GM21737 (cell line): ENCODE measurements around the gene PACS1.
"Not testable (repeated sequence)": the region's sequence is repeated elsewhere in the genome, so short reads cannot be mapped to it uniquely, and the experiment has no call there.

Source experiments
- ATAC-seq: cut with Tn5 transposase; IDR thresholded peaks from one replicate; pipeline ENCODE4 v1.9.1; 2021; ENCODE audit warnings: mild to moderate bottlenecking, moderate library complexity; ENCODE audit not compliant: unreplicated experiment

The PACS1 gene

DNA sequence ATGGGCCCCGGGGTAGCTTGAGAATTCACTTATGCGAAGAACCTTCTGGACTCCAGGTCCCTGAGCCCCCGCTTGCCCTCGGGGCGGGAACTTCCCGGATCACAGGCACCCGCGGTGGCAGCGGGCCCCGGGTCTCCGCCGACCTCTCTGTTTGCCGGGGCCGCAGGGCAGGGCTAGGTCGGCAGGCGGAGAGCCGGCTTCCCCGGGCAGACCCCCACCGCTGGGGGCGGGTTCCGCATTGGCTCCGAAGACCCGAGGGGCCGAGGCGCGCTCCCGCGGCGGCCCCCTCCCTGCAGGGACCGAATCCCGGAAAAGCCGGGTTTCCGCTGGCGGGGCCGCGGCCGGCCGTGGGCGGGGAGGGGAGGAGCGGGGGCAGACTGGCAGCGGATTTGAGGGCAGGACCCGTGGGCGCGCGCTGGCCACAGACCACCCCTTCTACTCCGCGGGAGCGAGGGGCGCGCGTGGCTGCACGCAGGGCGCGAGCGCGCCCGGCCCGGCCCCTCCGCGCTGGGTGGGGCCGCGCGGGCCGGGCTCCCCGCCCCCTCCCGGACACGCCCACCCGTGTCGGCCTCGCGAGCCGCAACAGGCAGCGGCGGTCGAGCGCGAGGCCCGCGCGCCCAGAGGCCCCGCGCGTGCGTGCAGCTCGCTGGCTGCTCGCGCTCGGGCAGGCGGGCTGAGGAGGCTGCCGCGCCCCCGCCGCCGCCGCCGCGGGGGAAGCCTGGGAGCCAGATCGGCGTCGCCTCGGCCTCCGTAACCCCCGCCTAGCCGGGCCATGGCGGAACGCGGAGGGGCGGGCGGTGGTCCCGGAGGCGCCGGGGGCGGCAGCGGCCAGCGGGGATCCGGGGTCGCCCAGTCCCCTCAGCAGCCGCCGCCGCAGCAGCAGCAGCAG, at the start of gene PACS1:
Gene PACS1 (plus strand): TSS at position 558 of the 889 bp plus-strand sequence. CDS start 215 bp downstream, at position 773.
- peak; percentile 47 for ATAC-seq

- ATAC-seq: no peak
Observed at GRCh38 chr11:66020618-66021357, 49.3 kb upstream of the PACS1 start.

DNA sequence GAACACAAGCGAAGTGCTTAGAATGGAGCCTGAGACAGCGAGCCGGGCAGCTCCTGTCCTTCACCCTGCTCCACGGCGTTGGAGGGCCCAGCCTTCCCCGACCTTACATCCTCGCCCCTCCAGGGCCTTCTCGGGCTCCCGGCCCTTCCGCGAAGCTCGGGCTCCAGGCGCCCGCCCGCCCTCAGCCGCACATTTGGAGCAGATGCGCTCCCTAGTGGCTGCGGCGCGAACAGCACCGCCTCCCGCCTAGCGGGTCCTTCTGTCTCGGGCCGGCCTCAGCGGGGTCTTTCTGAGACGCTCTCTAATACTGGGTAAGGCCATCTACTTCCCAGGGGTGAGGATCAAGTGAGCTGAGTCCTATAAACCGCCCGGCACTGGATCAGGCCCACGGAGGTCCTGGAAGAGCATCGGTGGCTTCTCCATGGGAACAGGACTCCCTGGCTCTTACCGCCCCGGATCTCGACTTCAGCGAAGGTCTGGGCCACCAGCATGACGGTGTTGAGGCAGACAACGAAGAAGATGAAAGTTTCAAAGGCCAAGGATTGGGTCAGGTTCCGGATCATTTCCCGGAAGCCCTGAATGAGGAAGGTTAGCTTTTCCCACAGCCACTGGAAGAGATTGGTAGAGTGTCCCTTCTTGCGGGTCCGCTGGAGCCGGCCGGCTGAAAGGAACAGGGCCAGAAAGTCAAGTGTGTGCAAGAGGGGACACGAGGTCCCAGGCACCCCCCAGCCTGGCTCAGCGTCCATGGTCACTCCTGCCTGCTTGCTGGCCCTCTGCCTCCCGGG, 47.5 kb upstream of the PACS1 start:
- no peak for ATAC-seq

DNA sequence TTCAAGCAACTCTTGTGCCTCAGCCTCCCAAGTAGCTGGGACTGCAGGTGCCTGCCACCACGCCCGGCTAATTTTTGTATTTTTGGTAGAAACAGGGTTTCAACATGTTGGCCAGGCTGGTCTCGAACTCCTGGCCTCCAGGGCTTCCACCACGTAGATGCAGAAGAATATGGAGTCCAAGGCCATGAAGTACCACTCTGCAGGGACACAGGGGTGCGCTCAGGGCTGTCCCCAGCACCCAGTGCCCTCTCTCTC, 47.0 kb upstream of the PACS1 start:
- not testable (repeated sequence) for ATAC-seq

DNA sequence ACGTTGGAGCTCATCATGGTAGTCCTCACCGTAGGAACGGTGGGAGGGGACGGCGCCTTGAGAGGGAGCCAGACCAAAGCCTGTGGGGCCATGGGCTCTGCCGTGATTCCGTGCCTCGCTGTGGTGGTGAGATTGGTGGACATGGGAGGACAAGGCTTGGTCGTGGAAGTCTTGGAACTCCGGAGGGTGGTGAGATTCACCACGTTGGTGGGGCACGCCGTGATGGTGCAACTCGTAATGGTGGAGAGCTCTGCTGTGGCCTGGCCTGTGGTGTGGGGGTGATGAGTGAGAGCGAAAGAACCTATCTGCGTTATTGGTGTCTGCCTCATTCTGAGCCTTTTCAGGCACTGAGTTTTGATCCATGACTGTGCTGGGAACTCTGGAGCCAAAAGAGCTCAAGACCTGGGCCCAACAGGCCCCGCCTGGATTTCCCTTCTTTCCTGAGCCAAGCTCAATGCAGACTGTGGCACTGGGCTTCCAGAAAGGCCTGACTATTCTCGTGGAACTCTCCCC, 44.0 kb upstream of the PACS1 start, which contains the start of gene CATSPER1:
Gene CATSPER1 (minus strand): TSS at position 463 of the 513 bp plus-strand sequence. CDS start 100 bp downstream, at position 363.
- ATAC-seq: no peak

DNA sequence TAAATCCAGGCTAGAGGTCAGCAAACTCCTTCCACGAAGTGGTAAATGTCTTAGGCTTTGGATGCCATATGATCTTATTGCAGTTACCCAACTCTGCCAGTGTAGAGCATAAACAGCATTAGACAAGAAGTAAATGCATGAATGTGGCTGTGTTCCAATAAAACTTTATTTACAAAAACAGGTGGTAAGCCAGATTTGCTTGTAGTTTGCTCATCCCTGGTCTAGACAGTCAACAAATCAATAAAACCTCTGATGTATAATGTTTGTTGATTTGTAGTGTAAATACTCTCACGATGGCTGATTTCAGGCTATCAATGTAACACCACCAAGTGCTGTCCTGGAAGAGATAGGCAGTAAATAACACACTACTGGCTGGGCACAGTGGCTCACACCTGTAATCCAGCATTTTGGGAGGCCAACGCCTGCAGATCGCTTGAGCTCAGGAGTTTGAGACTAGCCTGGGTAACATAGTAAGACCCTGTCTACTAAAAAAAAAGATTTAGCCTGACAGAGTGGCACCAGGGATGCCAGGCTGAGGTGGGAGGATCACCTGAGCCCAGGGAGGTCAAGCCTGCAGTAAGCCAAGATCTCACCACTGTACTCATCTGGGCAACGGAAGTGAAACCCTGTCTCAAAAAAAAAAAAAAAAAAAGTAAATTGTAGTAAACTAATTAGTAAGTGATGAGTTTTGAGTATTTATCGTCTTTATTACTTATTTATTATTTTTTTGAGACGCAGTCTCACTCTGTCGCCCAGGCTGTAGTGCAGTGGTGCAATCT, 36.9 kb upstream of the PACS1 start:
- ATAC-seq: no peak

GRCh38 chr11:66035653-66036333, 34.3 kb upstream of the PACS1 start:
- ATAC-seq: no peak

GRCh38 chr11:66036334-66036710, 33.8 kb upstream of the PACS1 start:
- ATAC-seq: no peak

GRCh38 chr11:66037327-66037726, 32.7 kb upstream of the PACS1 start:
- no peak for ATAC-seq

GRCh38 chr11:66039765-66040164, 30.3 kb upstream of the PACS1 start:
- ATAC-seq: no peak

- ATAC-seq: no peak
Observed at GRCh38 chr11:66042227-66042995, 27.7 kb upstream of the PACS1 start.

GRCh38 chr11:66042996-66043906, 26.8 kb upstream of the PACS1 start:
- ATAC-seq: no peak

DNA sequence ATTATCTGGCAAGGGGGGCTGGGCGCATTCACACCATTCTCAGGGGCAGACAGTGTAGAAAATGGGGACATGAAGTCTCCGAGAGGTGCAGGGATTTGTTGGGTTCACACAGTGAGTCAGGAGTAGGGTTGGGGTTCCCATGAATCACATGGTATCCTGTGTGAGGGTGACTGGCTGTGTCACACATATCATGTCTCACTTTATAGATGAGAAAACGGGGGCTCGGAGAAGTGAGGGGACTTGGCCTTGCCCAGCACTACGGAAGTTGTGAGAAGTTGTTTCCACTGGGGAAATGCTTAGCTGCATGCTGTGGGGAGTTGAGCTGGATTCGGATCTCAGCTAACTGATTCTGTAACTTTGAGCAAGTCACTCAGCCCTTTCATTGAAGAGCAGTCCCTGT, 25.3 kb upstream of the PACS1 start:
- no peak for ATAC-seq

GRCh38 chr11:66045177-66045639, 24.9 kb upstream of the PACS1 start:
- ATAC-seq: no peak

DNA sequence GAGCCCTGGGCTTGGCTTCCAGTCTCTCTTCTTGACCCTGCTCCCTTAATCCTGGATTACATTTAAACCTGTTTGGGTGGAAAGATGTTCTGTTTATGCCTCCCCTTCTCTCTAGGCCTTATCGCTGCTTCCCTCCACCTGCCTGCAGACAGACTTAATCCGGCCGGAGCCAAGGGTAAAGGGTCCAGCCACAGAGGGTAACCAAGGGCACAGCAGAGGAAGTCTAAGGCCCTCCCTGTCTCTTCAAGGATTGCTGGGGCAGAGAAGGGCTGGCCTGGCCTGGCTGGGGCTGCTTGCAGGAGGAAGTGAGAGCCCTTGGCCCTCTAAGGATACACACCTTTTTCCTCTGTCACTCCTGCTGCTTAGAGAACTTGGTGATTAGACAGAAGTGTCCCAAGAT, 23.2 kb upstream of the PACS1 start:
- ATAC-seq: no peak

DNA sequence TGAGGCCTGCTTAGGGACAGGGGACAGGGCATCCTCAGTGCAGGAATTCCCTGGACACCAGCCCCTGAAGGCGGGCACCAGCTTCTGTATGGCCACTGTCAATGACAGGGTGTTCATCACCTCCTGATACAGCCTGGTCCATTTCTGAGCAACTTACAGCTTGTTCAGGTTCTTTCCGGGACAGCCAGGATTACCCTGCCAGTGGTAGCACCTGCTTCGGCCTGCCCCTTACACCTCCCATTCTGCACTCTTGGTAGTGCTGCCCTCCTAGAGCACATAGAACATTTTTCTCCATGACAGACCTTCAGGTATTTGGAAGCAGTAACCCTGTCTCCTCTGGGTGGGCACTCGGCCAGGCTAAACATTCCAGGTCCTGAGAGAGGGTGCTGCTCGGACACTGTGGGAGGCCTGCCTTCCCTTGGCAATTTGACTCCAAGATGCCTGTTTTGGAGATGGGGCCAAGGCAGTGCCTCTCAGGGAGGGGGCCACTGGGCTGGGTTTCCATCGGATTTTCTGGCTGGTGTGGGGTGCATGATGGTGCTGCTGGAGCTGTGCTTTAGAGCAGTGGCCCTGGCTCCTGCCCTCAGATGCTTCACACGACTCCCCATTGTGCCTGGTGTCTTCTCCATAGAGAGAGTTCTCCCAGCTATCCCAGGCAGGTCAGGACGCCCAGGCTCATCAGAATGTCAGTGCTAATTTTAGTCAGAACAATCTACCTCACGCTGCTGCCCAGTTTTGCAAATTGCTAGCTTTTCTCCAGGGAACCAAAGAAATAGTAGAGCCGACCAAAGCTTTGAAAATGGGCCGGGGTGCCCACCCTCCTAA, 22.3 kb upstream of the PACS1 start:
- ATAC-seq: no peak
